Naive B cell (primary cell): ENCODE results near the gene PXN. TPM values are rescaled to one million over a fixed set of nuclear protein-coding genes. Genes with fewer than 3 reads are reported as not detected.
A peak's percentile ranks its signal among the peaks of the same experiment; 100 is the strongest.
"Not testable (repeated sequence)": the region's sequence is repeated elsewhere in the genome, so short reads cannot be mapped to it uniquely, and the experiment has no call there.

Experiments
- ATAC-seq, 2 donors: fragments of 150-1000 bp; cut with Tn5 transposase; 2 replicates each; pipeline ENCODE4 v1.10.0; 2021; ENCODE audit warnings: low read depth in 2 of 2, mild to moderate bottlenecking in 2 of 2, moderate library complexity in 2 of 2
- DNase-seq: peaks from one replicate; pipeline ENCODE4 v3.0.0; 2022
- H3K27ac Mint-ChIP-seq, 6 donors: one replicate each; pipeline ENCODE4 v1.8.0; 2020 to 2022; ENCODE audit warnings: mild to moderate bottlenecking in 6 of 6, mixed read lengths in 6 of 6, moderate library complexity in 5 of 6, inconsistent platforms in 2 of 6
- H3K27me3 Mint-ChIP-seq, 3 donors: one replicate each; pipeline ENCODE4 v1.8.0; 2021 to 2022; ENCODE audit warnings: mixed read lengths in 3 of 3, mild to moderate bottlenecking in 1 of 3
- H3K36me3 Mint-ChIP-seq, 2 donors: one replicate each; pipeline ENCODE4 v1.8.0; 2020 to 2022; ENCODE audit warnings: mixed read lengths in 2 of 2, inconsistent platforms in 1 of 2, mild to moderate bottlenecking in 1 of 2
- H3K4me1 Mint-ChIP-seq, 3 donors: one replicate each; pipeline ENCODE4 v1.8.0; 2020 to 2022; ENCODE audit warnings: mixed read lengths in 3 of 3, inconsistent platforms in 1 of 3, mild to moderate bottlenecking in 1 of 3, moderate library complexity in 1 of 3
- H3K4me3 Mint-ChIP-seq, 8 donors: one replicate each; pipeline ENCODE4 v1.8.0; 2020 to 2022; ENCODE audit warnings: mild to moderate bottlenecking in 8 of 8, mixed read lengths in 8 of 8, moderate library complexity in 8 of 8, inconsistent platforms in 2 of 8
- H3K9me3 Mint-ChIP-seq, 7 donors: one replicate each; pipeline ENCODE4 v1.8.0; 2020 to 2022; ENCODE audit warnings: mixed read lengths in 7 of 7, mild to moderate bottlenecking in 5 of 7, inconsistent platforms in 2 of 7, moderate library complexity in 1 of 7
- polyA plus RNA-seq, 6 donors: library from polyadenylated mRNA; unstranded; fragments of 300-500 nt; fragmentation: Illumina TruSeq; gene quantifications; one replicate each; pipeline ENCODE4 v1.2.3, GENCODE V29; 2021; ENCODE audit warnings: low read depth in 6 of 6

PXN gene
- polyA plus RNA-seq, 6 donors from 2014 or later = 0.95 to 6.0 (median 3.7) TPM

- no peak overlapping the region for H3K4me3 Mint-ChIP-seq
- peaks cover 0 to 4% (median 2%) of the 10 kb centered on the region in 3 donors for H3K4me1 Mint-ChIP-seq
- ATAC-seq (no peak), DNase-seq (no peak)
- no peak overlapping the region for H3K27ac Mint-ChIP-seq
- H3K9me3 Mint-ChIP-seq = no peaks in the 10 kb centered on the region
- no peaks in the 10 kb centered on the region for H3K36me3 Mint-ChIP-seq
- peaks cover 0 to 7% (median 0%) of the 10 kb centered on the region in 3 donors for H3K27me3 Mint-ChIP-seq
Measured at GRCh38 chr12:120212301-120212700, 53.2 kb downstream of the PXN start.

DNA sequence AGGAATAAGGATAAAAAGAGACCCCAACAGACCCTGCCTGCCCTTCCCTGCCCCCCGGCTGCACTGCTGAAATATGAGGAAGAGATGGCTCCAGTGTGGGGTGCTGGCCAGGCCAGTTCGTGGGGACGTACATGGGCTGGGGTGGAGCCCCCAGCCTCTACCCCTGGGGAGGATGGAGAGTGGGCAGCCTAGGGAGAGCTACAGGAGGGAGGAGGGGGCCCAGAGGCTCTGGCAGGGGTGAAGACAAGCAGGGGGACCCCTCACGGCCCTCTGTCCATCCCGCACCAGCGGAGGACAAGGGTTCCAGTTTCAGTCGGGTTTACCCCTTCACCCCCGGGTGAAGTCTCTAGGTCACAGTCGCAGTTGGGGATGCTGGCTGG lies 53.6 kb downstream of the PXN start:
- Mint-ChIP-seq H3K36me3 (no peaks in the 10 kb centered on the region), H3K4me3 (no peak overlapping the region)

DNA sequence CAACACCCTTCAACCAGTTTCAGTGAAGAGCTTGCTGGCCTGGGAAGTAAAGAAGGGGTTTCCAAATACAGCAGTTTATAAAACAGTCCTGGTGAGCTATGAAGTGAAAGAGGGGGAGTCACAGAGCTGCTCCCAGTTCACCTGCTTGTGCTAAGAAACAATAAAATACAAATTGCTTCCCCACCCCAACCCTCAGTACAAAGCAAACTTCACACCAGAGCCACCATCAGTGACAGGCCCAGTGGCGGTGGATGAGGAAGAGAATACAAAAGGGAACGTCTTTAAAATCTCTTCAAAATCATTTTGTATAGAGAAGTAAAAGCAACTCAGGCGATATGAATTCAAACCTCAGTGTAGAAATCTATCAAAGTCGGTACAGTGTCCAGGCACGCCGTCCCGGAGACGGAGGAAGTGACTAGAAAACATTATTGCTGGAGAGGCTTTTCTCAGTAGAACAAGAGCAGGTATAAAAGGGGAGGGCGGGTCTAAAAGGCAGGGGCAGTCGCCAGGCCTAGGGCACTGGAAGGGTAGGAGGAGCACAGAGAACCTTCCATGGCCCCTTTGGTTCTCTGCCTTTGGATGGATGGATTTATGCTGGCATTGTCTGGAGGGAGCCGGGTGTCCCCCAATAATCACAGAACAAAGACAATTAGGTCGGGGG lies 54.2 kb downstream of the PXN start:
- Mint-ChIP-seq H3K27me3 (peaks cover 0 to 7% (median 0%) of the 10 kb centered on the region in 3 donors), H3K4me1 (peaks cover 0 to 4% (median 2%) of the 10 kb centered on the region in 3 donors), H3K36me3 (no peaks in the 10 kb centered on the region), H3K27ac (peak overlapping the region in 1 of 6 donors; percentile 72), H3K4me3 (no peak overlapping the region), H3K9me3 (no peaks in the 10 kb centered on the region)
- ATAC-seq (no peak), DNase-seq (no peak)

More for the DNA sequence above, 53.6 kb downstream of the PXN start:
- peaks cover 0 to 4% (median 2%) of the 10 kb centered on the region in 3 donors for H3K4me1 Mint-ChIP-seq
- no peak overlapping the region for H3K27ac Mint-ChIP-seq
- ATAC-seq = no peak
- H3K9me3 Mint-ChIP-seq = no peaks in the 10 kb centered on the region
- H3K27me3 Mint-ChIP-seq = peaks cover 0 to 7% (median 0%) of the 10 kb centered on the region in 3 donors
- DNase-seq = no peak

GRCh38 chr12:120209851-120210250 lies 55.7 kb downstream of the PXN start:
- Mint-ChIP-seq H3K4me3 (no peak overlapping the region), H3K4me1 (peaks cover 0 to 2% (median 0%) of the 10 kb centered on the region in 3 donors), H3K36me3 (no peaks in the 10 kb centered on the region), H3K27ac (no peak overlapping the region), H3K27me3 (no peaks in the 10 kb centered on the region), H3K9me3 (no peaks in the 10 kb centered on the region)
- ATAC-seq = no peak
- DNase-seq = no peak

DNA sequence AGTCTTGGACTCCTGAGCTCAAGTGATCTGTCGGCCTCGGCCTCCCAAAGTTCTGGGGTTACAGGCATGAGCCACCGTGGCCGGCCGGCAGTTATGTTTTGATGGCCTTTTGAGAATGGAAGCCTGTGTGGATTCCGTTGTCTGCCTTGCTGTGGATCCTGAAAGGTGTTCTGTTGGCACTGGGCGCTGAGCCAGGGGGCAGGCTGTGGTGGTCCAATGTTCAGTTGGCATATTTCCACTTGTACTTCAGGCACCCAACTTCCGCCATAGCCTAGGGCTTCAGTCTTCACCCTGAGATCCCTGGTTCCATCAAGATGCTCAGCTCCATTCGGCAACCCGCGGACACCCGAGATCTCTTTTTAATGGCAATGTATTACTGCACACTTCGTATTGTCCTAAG lies 58.3 kb downstream of the PXN start:
- Mint-ChIP-seq H3K9me3 (no peaks in the 10 kb centered on the region), H3K27ac (peak overlapping the region in 1 of 6 donors; percentile 57), H3K4me1 (peaks cover under 1 to 5% (median 2%) of the 10 kb centered on the region in 3 donors), H3K27me3 (no peaks in the 10 kb centered on the region), H3K4me3 (no peak overlapping the region), H3K36me3 (no peaks in the 10 kb centered on the region)
- DNase-seq = no peak
- no peak for ATAC-seq

- not testable (repeated sequence) for ATAC-seq, DNase-seq, H3K36me3 Mint-ChIP-seq, H3K4me1 Mint-ChIP-seq, H3K27me3 Mint-ChIP-seq, H3K9me3 Mint-ChIP-seq, H3K27ac Mint-ChIP-seq
- peak overlapping the region in 1 of 8 donors; percentile 41 for H3K4me3 Mint-ChIP-seq
Measured at GRCh38 chr12:120206781-120207180, 58.7 kb downstream of the PXN start.

- H3K9me3 Mint-ChIP-seq = peaks cover 0 to under 1% (median 0%) of the 10 kb centered on the region in 7 donors
- ATAC-seq = no peak
- H3K36me3 Mint-ChIP-seq = no peaks in the 10 kb centered on the region
- H3K4me1 Mint-ChIP-seq = peaks cover 4 to 10% (median 7%) of the 10 kb centered on the region in 3 donors
- peak overlapping the region in 1 of 8 donors; percentile 41 for H3K4me3 Mint-ChIP-seq
- no peak for DNase-seq
- no peak overlapping the region for H3K27ac Mint-ChIP-seq
- no peaks in the 10 kb centered on the region for H3K27me3 Mint-ChIP-seq
Measured at GRCh38 chr12:120206228-120206627, 59.3 kb downstream of the PXN start.

GRCh38 chr12:120204171-120204570 lies 61.4 kb downstream of the PXN start:
- Mint-ChIP-seq H3K27ac (no peak overlapping the region), H3K36me3 (peaks cover 0 to 2% of the 10 kb centered on the region in 2 donors)
- DNase-seq = no peak

DNA sequence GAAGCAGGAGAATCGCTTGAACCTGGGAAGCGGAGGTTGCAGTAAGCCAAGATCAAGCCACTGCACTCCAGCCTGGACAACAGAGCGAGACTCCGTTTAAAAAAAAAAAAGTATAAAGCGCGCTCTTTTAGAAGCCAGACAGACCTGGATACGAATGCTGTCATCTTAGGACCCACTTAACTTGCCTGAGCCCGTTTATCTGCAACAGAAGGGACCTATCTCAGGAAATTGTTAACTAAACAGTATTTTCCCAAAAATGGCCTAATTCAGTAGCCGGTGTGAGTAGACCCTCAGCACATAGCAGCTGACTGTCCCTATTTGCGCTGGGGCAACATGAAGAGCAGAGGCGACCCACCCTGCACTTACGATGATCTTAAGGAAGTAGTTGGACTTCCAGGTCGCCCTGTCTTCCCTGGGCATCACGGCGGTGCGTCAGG lies 65.1 kb downstream of the PXN start:
- DNase-seq (no peak), ATAC-seq (no peak)
- H3K27me3 Mint-ChIP-seq = no peaks in the 10 kb centered on the region
- H3K4me1 Mint-ChIP-seq = peaks cover 18 to 42% (median 21%) of the 10 kb centered on the region in 3 donors
- H3K36me3 Mint-ChIP-seq = peaks cover 0 to 4% of the 10 kb centered on the region in 2 donors
- H3K4me3 Mint-ChIP-seq = peak overlapping the region; percentile 90 to 99 (median 96)
- H3K27ac Mint-ChIP-seq = peak overlapping the region; percentile 98 to 99 (median 98)
- H3K9me3 Mint-ChIP-seq = peaks cover 0 to 3% (median 0%) of the 10 kb centered on the region in 7 donors

More at GRCh38 chr12:120204171-120204570, 61.4 kb downstream of the PXN start:
- Mint-ChIP-seq H3K27me3 (no peaks in the 10 kb centered on the region), H3K4me1 (peaks cover 11 to 24% (median 18%) of the 10 kb centered on the region in 3 donors), H3K4me3 (peak overlapping the region in 1 of 8 donors; percentile 34), H3K9me3 (peaks cover 0 to 3% (median 0%) of the 10 kb centered on the region in 7 donors)
- no peak for ATAC-seq

DNA sequence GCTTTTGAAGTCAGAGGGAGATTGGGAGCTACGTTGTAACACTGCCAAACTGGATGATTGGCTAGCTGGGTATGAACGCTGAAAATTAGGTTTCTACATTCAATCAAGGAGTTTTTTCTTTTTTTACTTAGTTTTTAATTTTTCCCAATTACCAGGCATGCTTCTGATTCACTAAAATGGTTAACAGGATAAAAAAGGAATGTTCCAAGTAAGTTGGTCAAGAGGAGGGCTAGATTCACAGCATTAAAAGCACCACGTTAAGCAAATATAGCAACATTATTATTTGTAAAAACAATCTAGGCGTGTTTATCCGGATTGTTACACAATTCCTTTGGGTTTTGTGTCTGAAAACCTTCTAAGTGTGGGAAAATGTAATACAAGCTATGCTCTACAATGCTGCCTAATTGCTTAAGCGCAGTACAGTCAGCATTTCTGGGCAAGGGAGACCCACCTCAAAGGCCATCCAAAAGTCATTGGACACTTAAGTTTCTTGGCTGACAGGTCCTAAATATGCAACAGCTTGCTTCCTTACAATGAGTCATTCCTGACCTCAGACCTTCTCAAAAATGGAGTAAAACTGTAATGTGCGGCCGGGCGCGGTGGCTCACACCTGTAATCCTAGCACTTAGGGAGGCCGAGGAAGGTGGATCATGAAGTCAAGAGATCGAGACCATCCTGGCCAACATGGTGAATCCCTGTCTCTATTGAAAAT lies 65.8 kb downstream of the PXN start:
- peak overlapping the region; percentile 91 to 99 (median 98) for H3K27ac Mint-ChIP-seq
- H3K36me3 Mint-ChIP-seq = peaks cover 0 to 4% of the 10 kb centered on the region in 2 donors
- no peaks in the 10 kb centered on the region for H3K27me3 Mint-ChIP-seq
- DNase-seq (no peak), ATAC-seq (no peak)
- H3K4me3 Mint-ChIP-seq = peak overlapping the region; percentile 90 to 99 (median 96)
- H3K9me3 Mint-ChIP-seq = peaks cover 0 to 3% (median 0%) of the 10 kb centered on the region in 7 donors
- H3K4me1 Mint-ChIP-seq = peaks cover 18 to 47% (median 26%) of the 10 kb centered on the region in 3 donors

GRCh38 chr12:120199025-120199424 lies 66.5 kb downstream of the PXN start:
- peaks cover 0 to 3% (median 0%) of the 10 kb centered on the region in 7 donors for H3K9me3 Mint-ChIP-seq
- H3K27ac Mint-ChIP-seq = peak overlapping the region in 4 of 6 donors; percentile 24 to 98 (median 68)
- ATAC-seq (no peak), DNase-seq (no peak)
- peaks cover 18 to 47% (median 26%) of the 10 kb centered on the region in 3 donors for H3K4me1 Mint-ChIP-seq
- H3K27me3 Mint-ChIP-seq = no peaks in the 10 kb centered on the region
- H3K36me3 Mint-ChIP-seq = peaks cover 0 to 4% of the 10 kb centered on the region in 2 donors
- peak overlapping the region; percentile 66 to 99 (median 92) for H3K4me3 Mint-ChIP-seq

GRCh38 chr12:120197542-120197887 lies 68.0 kb downstream of the PXN start:
- Mint-ChIP-seq H3K4me3 (peak overlapping the region in 1 of 8 donors; percentile 93), H3K4me1 (peaks cover 23 to 56% (median 31%) of the 10 kb centered on the region in 3 donors), H3K9me3 (peaks cover 0 to 3% (median 0%) of the 10 kb centered on the region in 7 donors), H3K27me3 (no peaks in the 10 kb centered on the region), H3K27ac (peak overlapping the region in 1 of 6 donors; percentile 34), H3K36me3 (peaks cover 0 to 4% of the 10 kb centered on the region in 2 donors)
- DNase-seq (no peak), ATAC-seq (no peak)

DNA sequence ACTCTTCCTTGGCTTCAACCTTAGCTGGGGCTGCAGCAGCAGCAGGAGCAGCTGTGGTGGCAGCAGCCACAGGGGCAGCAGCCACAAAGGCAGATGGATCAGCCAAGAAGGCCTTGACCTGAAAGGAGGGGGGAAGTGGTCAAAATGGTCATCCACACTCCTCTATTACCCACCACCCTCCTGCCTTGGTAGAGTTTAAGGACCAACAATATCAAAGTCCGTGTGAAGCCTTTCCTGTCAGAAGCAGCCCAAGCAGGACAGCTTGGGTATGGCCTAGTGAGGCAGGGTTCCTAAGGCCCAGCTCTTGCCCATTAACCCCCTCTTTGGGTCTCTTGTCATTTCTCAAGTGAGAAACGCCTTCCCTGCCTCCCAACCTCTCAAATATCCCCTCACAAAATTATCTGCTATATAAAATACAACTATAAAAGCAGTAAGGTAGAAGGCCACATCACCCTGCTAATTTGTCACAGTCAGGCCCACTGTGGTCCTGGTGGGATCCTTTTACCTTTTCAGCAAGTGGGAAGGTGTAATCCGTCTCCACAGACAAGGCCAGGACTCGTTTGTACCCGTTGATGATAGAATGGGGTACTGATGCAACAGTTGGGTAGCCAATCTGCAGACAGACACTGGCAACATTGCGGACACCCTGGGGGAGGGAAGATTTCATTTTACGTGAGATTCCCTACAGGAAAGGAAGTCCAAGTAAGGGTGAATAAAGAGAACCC lies 68.6 kb downstream of the PXN start:
- H3K27me3 Mint-ChIP-seq, ATAC-seq, DNase-seq, H3K36me3 Mint-ChIP-seq, H3K9me3 Mint-ChIP-seq: not testable (repeated sequence)
- Mint-ChIP-seq H3K4me1 (peaks cover 20 to 56% (median 32%) of the 10 kb centered on the region in 3 donors), H3K4me3 (peak overlapping the region in 5 of 8 donors; percentile 29 to 93 (median 45)), H3K27ac (peak overlapping the region in 1 of 6 donors; percentile 34)
